Colonic mucosa (tissue), 4 donors: ENCODE results near the gene LRMDA. TPM values are rescaled to one million over a fixed set of nuclear protein-coding genes. Genes with fewer than 3 reads are reported as not detected.

Source experiments
- DNase-seq: peaks from one replicate; pipeline ENCODE4 v3.0.0-alpha.2; 2020
- H3K27ac ChIP-seq: fragments of 200-600 bp; one replicate; pipeline ENCODE4 v1.8.0; 2021
- H3K27me3 ChIP-seq: fragments of 200-600 bp; one replicate; pipeline ENCODE4 v1.8.0; 2021
- H3K36me3 ChIP-seq: fragments of 200-600 bp; one replicate; pipeline ENCODE4 v1.8.0; 2021
- H3K4me1 ChIP-seq: fragments of 200-600 bp; one replicate; pipeline ENCODE4 v1.8.0; 2021; ENCODE audit warnings: mild to moderate bottlenecking
- H3K4me3 ChIP-seq: fragments of 200-600 bp; one replicate; pipeline ENCODE4 v1.8.0; 2021
- H3K9ac ChIP-seq, 2 donors: one replicate each; pipeline ENCODE4 v1.7.0; 2013; ENCODE audit warnings: control low read depth in 2 of 2, low read depth in 2 of 2, low read length in 2 of 2
- H3K9me3 ChIP-seq: fragments of 200-600 bp; one replicate; pipeline ENCODE4 v1.8.0; 2021
- intact Hi-C: fragments of 100-400 bp; cut with DNase I; formaldehyde crosslinking; loops from one replicate; pipeline ENCODE4 v1.14.1; 2022
- total RNA-seq, 2 donors: library from RNA; stranded (reverse); fragmentation: NEBNext Ultra II Directional in 1 of 2; extraction: Animal tissue kit (Norgen Biotek cat#: 25700) in 1 of 2; gene quantifications; one replicate each; pipeline ENCODE4 v1.2.1, GENCODE V29; 2021
- TF ChIP-seq, protein P1 (sequence below): fragments of 200-600 bp; IDR thresholded peaks from one replicate; pipeline ENCODE4 v1.8.0; 2022; ENCODE audit warnings: antibody characterized with exemption, mild to moderate bottlenecking
- donor health status: healthy.
- donor health status: DM: no; HTN: no; CAD: no.
- donor health status: DM: no; HTN: no; CAD: no.

LRMDA gene
- total RNA-seq, 2 donors from 2014 or later: 2.5 to 5.2 TPM

DNA sequence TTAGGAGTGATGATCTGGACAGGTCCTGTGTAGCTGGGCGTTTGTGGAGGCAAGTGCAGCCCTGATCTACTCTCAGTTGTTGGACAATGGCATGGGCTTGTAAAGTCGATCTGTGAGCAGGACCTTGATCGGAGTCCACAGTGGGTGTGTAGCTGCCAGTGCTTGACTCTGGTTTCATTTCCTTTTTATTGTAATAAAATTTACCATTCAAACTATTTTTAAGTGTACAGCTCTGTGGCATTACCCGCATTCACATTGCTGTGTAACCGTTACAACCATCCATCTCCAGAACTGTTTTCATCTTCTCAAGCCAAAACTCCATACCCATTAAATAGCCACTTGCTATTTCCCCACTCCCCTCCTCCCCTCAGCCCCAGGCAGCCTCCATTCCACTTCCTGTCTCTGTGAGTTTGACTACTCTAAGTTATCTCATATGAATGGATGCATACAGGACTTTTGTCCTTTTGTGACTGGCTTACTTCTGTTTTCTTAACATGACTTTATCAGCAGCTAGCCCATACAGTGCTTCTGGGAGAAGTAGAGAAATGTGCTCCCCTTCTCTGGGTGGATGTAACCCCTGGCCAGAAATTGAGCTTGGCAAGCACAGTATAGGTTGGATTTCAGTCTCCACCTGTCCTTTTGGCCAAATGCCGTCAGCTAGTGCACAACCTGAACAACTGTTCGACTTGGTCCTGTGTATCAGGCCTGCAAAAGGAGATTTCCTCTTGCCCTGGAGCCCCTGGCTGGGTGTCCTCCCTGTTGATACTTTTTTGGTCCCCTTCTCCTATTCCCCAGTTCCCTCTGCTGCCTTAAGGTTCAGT is 180.0 kb downstream of the LRMDA start:
- H3K9ac ChIP-seq: no peak overlapping the region
- TF ChIP-seq, protein P1, sequence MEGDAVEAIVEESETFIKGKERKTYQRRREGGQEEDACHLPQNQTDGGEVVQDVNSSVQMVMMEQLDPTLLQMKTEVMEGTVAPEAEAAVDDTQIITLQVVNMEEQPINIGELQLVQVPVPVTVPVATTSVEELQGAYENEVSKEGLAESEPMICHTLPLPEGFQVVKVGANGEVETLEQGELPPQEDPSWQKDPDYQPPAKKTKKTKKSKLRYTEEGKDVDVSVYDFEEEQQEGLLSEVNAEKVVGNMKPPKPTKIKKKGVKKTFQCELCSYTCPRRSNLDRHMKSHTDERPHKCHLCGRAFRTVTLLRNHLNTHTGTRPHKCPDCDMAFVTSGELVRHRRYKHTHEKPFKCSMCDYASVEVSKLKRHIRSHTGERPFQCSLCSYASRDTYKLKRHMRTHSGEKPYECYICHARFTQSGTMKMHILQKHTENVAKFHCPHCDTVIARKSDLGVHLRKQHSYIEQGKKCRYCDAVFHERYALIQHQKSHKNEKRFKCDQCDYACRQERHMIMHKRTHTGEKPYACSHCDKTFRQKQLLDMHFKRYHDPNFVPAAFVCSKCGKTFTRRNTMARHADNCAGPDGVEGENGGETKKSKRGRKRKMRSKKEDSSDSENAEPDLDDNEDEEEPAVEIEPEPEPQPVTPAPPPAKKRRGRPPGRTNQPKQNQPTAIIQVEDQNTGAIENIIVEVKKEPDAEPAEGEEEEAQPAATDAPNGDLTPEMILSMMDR: no peak
- peak overlapping the region; percentile 38 for H3K27ac ChIP-seq
- H3K27me3 ChIP-seq: no peaks in the 10 kb centered on the region
- no peaks in the 10 kb centered on the region for H3K36me3 ChIP-seq
- no peaks in the 10 kb centered on the region for H3K9me3 ChIP-seq
- intact Hi-C loops: no loop called here
- peak; percentile 56 for DNase-seq
- H3K4me1 ChIP-seq: no peaks in the 10 kb centered on the region
- H3K4me3 ChIP-seq: no peak overlapping the region

DNA sequence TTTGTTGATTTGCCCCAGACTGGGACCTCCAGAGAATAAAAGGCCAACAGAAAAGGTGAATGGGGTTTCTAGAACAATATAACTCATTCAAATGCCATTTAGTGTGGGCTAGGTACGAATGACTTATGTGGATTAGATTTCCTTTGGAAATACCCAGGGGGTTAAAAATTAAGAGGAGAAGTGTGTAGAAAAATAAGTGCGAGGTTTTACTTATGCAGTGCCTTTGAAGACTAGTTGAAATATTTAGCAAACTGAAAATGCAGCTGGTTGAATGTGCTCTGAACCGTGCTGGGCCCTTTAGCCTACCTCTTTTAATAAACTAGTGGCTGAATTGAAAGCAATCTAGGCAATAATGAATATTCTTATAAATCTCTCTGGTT is 180.6 kb downstream of the LRMDA start:
- DNase-seq: no peak
- intact Hi-C loops: no loop called here
- Histone ChIP-seq H3K27me3 (no peaks in the 10 kb centered on the region), H3K36me3 (no peaks in the 10 kb centered on the region), H3K9ac (no peak overlapping the region), H3K4me1 (no peaks in the 10 kb centered on the region), H3K27ac (no peak overlapping the region), H3K4me3 (no peak overlapping the region), H3K9me3 (no peaks in the 10 kb centered on the region)
- TF ChIP-seq, protein P1: no peak

DNA sequence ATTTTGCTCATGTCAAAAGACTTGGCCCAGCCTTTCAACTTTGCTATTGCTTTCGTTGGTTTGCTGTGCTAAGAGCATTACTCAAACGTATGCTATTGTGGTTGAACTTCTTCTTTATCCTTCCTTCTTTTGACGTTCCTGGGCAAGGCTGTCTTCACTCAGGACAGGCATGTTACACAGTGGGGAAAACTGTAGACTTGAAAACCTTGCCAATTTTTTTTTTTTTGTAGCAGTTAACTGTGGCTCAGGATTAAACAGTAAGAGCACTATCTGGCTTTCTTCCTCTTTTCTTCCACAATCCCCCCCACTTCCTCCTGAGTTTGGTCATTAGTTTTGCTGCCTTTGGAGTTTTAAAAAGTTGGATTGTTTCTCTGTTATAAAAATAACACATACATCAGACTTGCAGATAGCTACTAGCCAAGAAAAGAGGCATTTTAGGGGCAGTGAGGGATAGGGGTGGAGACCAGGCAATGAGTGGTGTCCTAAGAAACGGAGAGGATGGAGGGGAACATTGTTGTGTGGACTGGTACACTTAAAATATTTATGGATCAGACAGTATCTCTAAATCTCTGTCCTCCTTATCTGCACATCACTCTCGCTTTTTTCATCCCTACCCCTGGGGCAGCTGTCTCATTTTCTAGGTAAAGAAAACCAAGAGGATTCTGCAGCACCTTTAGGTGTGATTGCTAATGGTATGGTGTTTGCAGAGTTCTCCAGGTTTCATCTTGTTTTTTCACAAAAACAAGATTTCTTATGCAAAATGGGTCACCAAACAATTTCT is 181.7 kb downstream of the LRMDA start:
- Histone ChIP-seq H3K4me1 (no peaks in the 10 kb centered on the region), H3K36me3 (no peaks in the 10 kb centered on the region), H3K9ac (no peak overlapping the region), H3K4me3 (no peak overlapping the region), H3K27me3 (no peaks in the 10 kb centered on the region), H3K27ac (no peak overlapping the region), H3K9me3 (no peaks in the 10 kb centered on the region)
- no peak for DNase-seq
- intact Hi-C loops: no loop called here
- TF ChIP-seq, protein P1: no peak

DNA sequence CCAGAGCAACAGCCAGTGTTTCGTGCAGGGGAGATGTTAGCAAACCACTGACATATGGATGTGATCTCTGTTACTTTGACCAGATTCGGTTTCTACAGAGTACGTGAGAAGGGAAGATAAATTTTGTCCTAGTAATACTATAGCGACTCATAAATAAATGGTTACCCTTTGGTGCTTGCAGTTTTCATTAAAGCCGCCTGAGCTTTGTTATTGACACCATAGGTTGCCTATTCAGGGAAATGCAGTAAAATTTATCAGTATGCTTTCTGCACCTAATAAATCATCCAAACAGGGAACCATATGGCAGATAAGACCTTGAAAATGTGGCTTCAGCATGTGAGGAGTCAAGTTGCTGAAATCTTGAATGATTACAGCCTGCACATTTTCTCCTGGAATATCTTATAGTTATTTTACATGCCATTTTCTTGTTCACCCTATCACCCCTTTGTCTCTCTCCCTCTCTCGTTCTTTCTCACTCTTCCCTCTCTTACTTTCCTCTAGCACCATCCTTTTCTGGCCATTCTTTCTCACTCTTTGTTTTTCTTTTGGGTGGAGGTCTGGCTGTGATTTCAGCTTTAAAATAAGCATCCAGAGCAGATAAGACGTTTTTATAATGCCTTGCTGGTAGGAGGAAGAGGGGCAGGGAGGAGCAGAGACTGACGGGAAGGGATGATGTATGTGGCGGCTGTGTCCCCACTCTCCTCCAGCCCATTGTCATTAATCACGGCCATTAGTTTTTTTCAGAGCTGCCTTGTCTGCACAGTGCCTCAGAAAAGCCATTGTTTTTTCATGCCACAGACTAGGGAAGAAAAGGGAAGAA is 182.5 kb downstream of the LRMDA start:
- Histone ChIP-seq H3K4me1 (no peaks in the 10 kb centered on the region), H3K4me3 (no peak overlapping the region)

DNA sequence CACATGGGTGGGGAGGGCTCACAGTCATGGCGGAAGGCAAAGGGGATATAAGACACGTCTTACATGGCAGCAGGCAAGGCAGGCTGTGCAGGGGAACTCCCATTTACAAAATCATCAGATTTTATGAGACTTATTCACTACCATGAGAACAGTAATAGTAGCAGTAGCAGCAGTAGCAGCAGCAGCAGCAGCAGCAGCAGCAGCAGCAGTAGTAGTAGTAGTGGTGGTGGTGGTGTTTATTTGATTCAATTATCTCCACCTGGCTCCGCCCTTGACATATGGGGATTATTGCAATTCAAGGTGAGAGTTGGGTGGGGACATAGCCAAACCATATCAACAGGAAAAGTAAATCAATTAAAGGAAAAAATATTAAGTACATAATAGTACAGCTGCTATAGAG is 184.7 kb downstream of the LRMDA start:
- no peak overlapping the region for H3K9ac ChIP-seq
- H3K4me1 ChIP-seq: no peaks in the 10 kb centered on the region
- no peaks in the 10 kb centered on the region for H3K27me3 ChIP-seq
- TF ChIP-seq, protein P1: no peak
- DNase-seq: no peak
- no peak overlapping the region for H3K4me3 ChIP-seq
- no peaks in the 10 kb centered on the region for H3K36me3 ChIP-seq
- H3K9me3 ChIP-seq: no peaks in the 10 kb centered on the region
- intact Hi-C loops: no loop called here
- no peak overlapping the region for H3K27ac ChIP-seq

More for the DNA sequence above, 182.5 kb downstream of the LRMDA start:
- TF ChIP-seq, protein P1: no peak
- Histone ChIP-seq H3K36me3 (no peaks in the 10 kb centered on the region), H3K27ac (no peak overlapping the region), H3K9ac (no peak overlapping the region), H3K9me3 (no peaks in the 10 kb centered on the region), H3K27me3 (no peaks in the 10 kb centered on the region)
- no peak for DNase-seq
- intact Hi-C loops: no loop called here
